Fibroblast of skin of scalp (primary cell): ENCODE measurements around the gene FSIP1.

Experiments used
- DNase-seq: peaks from one replicate; pipeline ENCODE4 v3.0.0-alpha.2; 2013

Gene FSIP1

GRCh38 chr15:39581793-39582285 lies 200.8 kb downstream of the FSIP1 start:
- peak; percentile 64 for DNase-seq

- no peak for DNase-seq
Observed at GRCh38 chr15:39581242-39581792, 201.3 kb downstream of the FSIP1 start.

GRCh38 chr15:39580485-39581241 lies 202.0 kb downstream of the FSIP1 start, which contains the start of gene THBS1:
Gene THBS1, plus strand, starts transcription at chr15:39581079. Its CDS starts 779 bp downstream, at chr15:39581858.
- peak; percentile 99 for DNase-seq

GRCh38 chr15:39580117-39580484 lies 202.5 kb downstream of the FSIP1 start:
- peak; percentile 97 for DNase-seq

- DNase-seq: peak; percentile 95
Observed at GRCh38 chr15:39579487-39580116, 203.0 kb downstream of the FSIP1 start.

GRCh38 chr15:39578851-39579486 lies 203.7 kb downstream of the FSIP1 start:
- peak; percentile 61 for DNase-seq

GRCh38 chr15:39575180-39575579 lies 207.5 kb downstream of the FSIP1 start:
- DNase-seq: no peak

GRCh38 chr15:39574427-39574826 lies 208.2 kb downstream of the FSIP1 start:
- DNase-seq: peak; percentile 56

- peak; percentile 21 for DNase-seq
Observed at GRCh38 chr15:39573844-39574243, 208.8 kb downstream of the FSIP1 start.

GRCh38 chr15:39573287-39573686 lies 209.4 kb downstream of the FSIP1 start:
- DNase-seq: no peak

GRCh38 chr15:39565851-39566250 lies 216.8 kb downstream of the FSIP1 start:
- DNase-seq: peak; percentile 18

GRCh38 chr15:39564972-39565665 lies 217.5 kb downstream of the FSIP1 start:
- no peak for DNase-seq

GRCh38 chr15:39558421-39558820 lies 224.2 kb downstream of the FSIP1 start:
- no peak for DNase-seq

GRCh38 chr15:39556461-39556860 lies 226.2 kb downstream of the FSIP1 start:
- DNase-seq: no peak

GRCh38 chr15:39555885-39556284 lies 226.8 kb downstream of the FSIP1 start:
- DNase-seq: peak; percentile 18

GRCh38 chr15:39554746-39555387 lies 227.8 kb downstream of the FSIP1 start:
- no peak for DNase-seq

- no peak for DNase-seq
Observed at GRCh38 chr15:39553947-39554693, 228.5 kb downstream of the FSIP1 start.

GRCh38 chr15:39552556-39552955 lies 230.1 kb downstream of the FSIP1 start:
- DNase-seq: no peak

GRCh38 chr15:39551476-39551875 lies 231.2 kb downstream of the FSIP1 start:
- DNase-seq: no peak
